ENCODE measurements around the gene PHKB. TPM values are rescaled to one million over a fixed set of nuclear protein-coding genes. Genes with fewer than 3 reads are reported as not detected.

The PHKB gene
- total RNA-seq, 1 donor from 2014 or later: 47.8 TPM

- Histone ChIP-seq H3K4me3 (ENCODE audit: low read depth, low read length) (no peak overlapping the region), H3K27me3 (ENCODE audit: control insufficient read depth, insufficient read depth, low read length) (no peaks in the 10 kb centered on the region), H3K36me3 (ENCODE audit: control insufficient read depth, insufficient read depth, low read length) (no peaks in the 10 kb centered on the region)
- TF ChIP-seq CTCF (IDR thresholded peaks at IDR 0.05; ENCODE audit: insufficient read depth, low read length, poor library complexity, severe bottlenecking): no peak
- no peak for DNase-seq (ENCODE audit: low read depth)
These were observed 31.6 kb downstream of the PHKB start for GRCh38 chr16:47492428-47493377.

GRCh38 chr16:47493381-47494337 lies 32.5 kb downstream of the PHKB start:
- Histone ChIP-seq H3K4me3 (ENCODE audit: low read depth, low read length) (no peak overlapping the region), H3K36me3 (ENCODE audit: control insufficient read depth, insufficient read depth, low read length) (no peaks in the 10 kb centered on the region), H3K27me3 (ENCODE audit: control insufficient read depth, insufficient read depth, low read length) (no peaks in the 10 kb centered on the region)
- no peak for TF ChIP-seq CTCF (IDR thresholded peaks at IDR 0.05; ENCODE audit: insufficient read depth, low read length, poor library complexity, severe bottlenecking)
- DNase-seq (ENCODE audit: low read depth): no peak

GRCh38 chr16:47499080-47499699 lies 38.1 kb downstream of the PHKB start:
- no peaks in the 10 kb centered on the region for H3K36me3 ChIP-seq (ENCODE audit: control insufficient read depth, insufficient read depth, low read length)
- no peaks in the 10 kb centered on the region for H3K27me3 ChIP-seq (ENCODE audit: control insufficient read depth, insufficient read depth, low read length)
- TF ChIP-seq CTCF (IDR thresholded peaks at IDR 0.05; ENCODE audit: insufficient read depth, low read length, poor library complexity, severe bottlenecking): no peak
- no peak for DNase-seq (ENCODE audit: low read depth)
- no peak overlapping the region for H3K4me3 ChIP-seq (ENCODE audit: low read depth, low read length)

GRCh38 chr16:47499700-47500264 lies 38.7 kb downstream of the PHKB start:
- no peak for TF ChIP-seq CTCF (IDR thresholded peaks at IDR 0.05; ENCODE audit: insufficient read depth, low read length, poor library complexity, severe bottlenecking)
- H3K36me3 ChIP-seq (ENCODE audit: control insufficient read depth, insufficient read depth, low read length): no peaks in the 10 kb centered on the region
- no peak overlapping the region for H3K4me3 ChIP-seq (ENCODE audit: low read depth, low read length)
- no peaks in the 10 kb centered on the region for H3K27me3 ChIP-seq (ENCODE audit: control insufficient read depth, insufficient read depth, low read length)
- no peak for DNase-seq (ENCODE audit: low read depth)

GRCh38 chr16:47503936-47504335 lies 42.8 kb downstream of the PHKB start:
- no peaks in the 10 kb centered on the region for H3K27me3 ChIP-seq (ENCODE audit: control insufficient read depth, insufficient read depth, low read length)
- peak; percentile 4 for DNase-seq (ENCODE audit: low read depth)
- TF ChIP-seq CTCF (IDR thresholded peaks at IDR 0.05; ENCODE audit: insufficient read depth, low read length, poor library complexity, severe bottlenecking): no peak
- H3K36me3 ChIP-seq (ENCODE audit: control insufficient read depth, insufficient read depth, low read length): no peaks in the 10 kb centered on the region
- H3K4me3 ChIP-seq (ENCODE audit: low read depth, low read length): no peak overlapping the region

Data from kidney epithelial cell (primary cell).